Uterus (tissue), 2 donors: Measurements from ENCODE around the gene DHX29.

Experiments used
- CTCF ChIP-seq, 4 experiments: fragments of 200-600 bp in 2 of 4; fragments of 450-650 bp in 2 of 4; sonication (generic) in 2 of 4; IDR thresholded peaks; one replicate each; pipeline ENCODE4 v1.5.1; 2016 to 2019; ENCODE audit warnings: antibody characterized with exemption in 4 of 4, mild to moderate bottlenecking in 2 of 4, moderate library complexity in 1 of 4
- POLR2A ChIP-seq, 2 donors: fragments of 450-650 bp; IDR thresholded peaks; one replicate each; pipeline ENCODE4 v1.6.1; 2016; ENCODE audit warnings: antibody characterized with exemption in 2 of 2, mild to moderate bottlenecking in 1 of 2, moderate library complexity in 1 of 2

- TF ChIP-seq POLR2A (IDR thresholded peaks at IDR 0.05), result no peak
- no peak for TF ChIP-seq CTCF (IDR thresholded peaks at IDR 0.05)
Observed at GRCh38 chr5:55220433-55221185, 86.9 kb downstream of the DHX29 start.
